DOHH2 (cell line): ENCODE results near the gene SP4.

ENCODE experiments used
- CTCF ChIP-seq: fragments of 200-600 bp; sonication (generic); IDR thresholded peaks from one replicate; pipeline ENCODE4 v1.5.1; 2014; ENCODE audit warnings: antibody characterized with exemption, mild to moderate bottlenecking, low read depth, low read length; ENCODE audit not compliant: poor library complexity, severe bottlenecking
- EZH2phosphoT487 ChIP-seq: fragments of 200-600 bp; sonication (generic); IDR thresholded peaks from 2 replicates; pipeline ENCODE4 v1.6.1; 2017; ENCODE audit warnings: borderline replicate concordance, mild to moderate bottlenecking, antibody characterized with exemption, low read length, moderate library complexity, mixed read lengths

GRCh38 chr7:21507627-21508343 lies 79.9 kb downstream of the SP4 start:
- TF ChIP-seq CTCF (peak; percentile 82), EZH2phosphoT487 (no peak)
